Measurements from ENCODE around the gene SLC23A2.

The SLC23A2 gene

DNA sequence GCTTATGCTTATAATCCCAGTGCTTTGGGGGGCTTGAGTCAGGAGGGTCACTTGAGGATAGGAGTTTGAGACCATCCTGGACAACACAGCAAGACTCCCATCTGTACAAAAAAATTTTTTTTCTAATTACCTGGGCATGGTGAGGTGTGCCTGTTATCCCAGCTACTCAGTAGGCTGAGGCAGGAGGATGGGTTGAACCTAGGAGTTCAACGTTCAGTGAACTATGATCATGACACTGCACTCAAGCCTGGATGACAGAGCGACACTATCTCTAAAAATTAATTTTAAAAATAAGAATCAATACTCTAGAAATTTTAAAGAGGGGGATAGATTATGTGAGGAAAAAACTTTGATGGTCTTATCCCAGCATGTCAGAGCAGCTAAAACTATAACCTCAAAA, 44.1 kb downstream of the SLC23A2 start:
- H3K4me3 ChIP-seq (ENCODE audit: low read depth, low read length), result no peak overlapping the region
- no peak for DNase-seq (ENCODE audit: low read depth, low spot score)
- TF ChIP-seq, protein P1, sequence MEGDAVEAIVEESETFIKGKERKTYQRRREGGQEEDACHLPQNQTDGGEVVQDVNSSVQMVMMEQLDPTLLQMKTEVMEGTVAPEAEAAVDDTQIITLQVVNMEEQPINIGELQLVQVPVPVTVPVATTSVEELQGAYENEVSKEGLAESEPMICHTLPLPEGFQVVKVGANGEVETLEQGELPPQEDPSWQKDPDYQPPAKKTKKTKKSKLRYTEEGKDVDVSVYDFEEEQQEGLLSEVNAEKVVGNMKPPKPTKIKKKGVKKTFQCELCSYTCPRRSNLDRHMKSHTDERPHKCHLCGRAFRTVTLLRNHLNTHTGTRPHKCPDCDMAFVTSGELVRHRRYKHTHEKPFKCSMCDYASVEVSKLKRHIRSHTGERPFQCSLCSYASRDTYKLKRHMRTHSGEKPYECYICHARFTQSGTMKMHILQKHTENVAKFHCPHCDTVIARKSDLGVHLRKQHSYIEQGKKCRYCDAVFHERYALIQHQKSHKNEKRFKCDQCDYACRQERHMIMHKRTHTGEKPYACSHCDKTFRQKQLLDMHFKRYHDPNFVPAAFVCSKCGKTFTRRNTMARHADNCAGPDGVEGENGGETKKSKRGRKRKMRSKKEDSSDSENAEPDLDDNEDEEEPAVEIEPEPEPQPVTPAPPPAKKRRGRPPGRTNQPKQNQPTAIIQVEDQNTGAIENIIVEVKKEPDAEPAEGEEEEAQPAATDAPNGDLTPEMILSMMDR (IDR thresholded peaks at IDR 0.05; ENCODE audit: low read depth, low read length), result no peak
- in situ Hi-C loops (cut with HindIII; ENCODE audit: low sequenced_read_pairs), result no loop called here

DNA sequence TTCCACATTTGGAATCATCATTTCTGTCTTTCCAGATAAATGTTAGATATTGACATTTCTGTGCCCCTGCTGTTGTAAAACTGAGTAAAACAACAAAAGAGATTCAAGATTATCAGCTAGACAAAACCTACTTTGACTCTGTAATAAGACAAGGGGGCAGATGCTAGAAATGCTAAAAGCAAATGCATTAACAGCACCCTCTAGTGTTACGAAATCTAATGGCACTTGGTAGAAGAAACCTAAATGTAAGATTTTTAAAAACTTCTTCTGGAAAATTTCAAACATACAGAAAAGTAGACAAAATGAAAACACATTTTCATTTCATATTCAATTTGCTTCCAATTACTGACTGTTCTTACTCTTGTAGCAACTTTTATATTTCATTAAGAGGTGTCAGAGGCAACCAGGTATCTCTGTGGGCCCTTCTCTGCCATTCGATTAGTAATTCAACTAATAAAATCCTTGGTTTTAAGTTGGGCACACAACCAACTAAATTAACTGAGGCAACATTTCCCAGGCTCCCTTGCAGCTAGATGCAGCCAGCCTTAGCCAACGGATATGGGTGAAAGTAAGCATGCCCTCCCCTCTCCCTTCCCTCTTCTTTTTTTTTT, 45.0 kb downstream of the SLC23A2 start:
- in situ Hi-C loops (cut with HindIII; ENCODE audit: low sequenced_read_pairs), result no loop called here
- no peak overlapping the region for H3K4me3 ChIP-seq (ENCODE audit: low read depth, low read length)
- TF ChIP-seq, protein P1 (IDR thresholded peaks at IDR 0.05; ENCODE audit: low read depth, low read length), result peak; percentile 73
- peak; percentile 61 for DNase-seq (ENCODE audit: low read depth, low spot score)

DNA sequence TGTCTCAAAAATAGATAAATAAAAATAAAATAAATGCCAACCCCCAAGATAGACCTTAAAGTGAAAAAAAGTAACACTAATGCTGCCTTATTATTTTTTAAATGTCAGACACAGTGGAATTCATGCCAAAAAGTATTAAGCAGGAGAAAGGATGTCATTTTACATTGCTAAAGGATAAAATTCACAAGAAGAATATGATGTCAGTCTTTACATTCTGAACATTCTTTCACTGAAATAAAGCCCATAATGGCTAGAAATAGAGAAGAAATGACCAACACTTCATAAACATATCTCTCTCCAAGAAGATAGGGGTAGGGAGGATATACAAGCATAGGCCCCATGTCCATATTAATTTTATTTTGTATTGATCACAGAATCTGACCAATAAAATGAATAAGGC, 47.4 kb downstream of the SLC23A2 start:
- TF ChIP-seq, protein P1 (IDR thresholded peaks at IDR 0.05; ENCODE audit: low read depth, low read length), result no peak
- in situ Hi-C loops (cut with HindIII; ENCODE audit: low sequenced_read_pairs), result no loop called here
- DNase-seq (ENCODE audit: low read depth, low spot score), result no peak
- no peak overlapping the region for H3K4me3 ChIP-seq (ENCODE audit: low read depth, low read length)

DNA sequence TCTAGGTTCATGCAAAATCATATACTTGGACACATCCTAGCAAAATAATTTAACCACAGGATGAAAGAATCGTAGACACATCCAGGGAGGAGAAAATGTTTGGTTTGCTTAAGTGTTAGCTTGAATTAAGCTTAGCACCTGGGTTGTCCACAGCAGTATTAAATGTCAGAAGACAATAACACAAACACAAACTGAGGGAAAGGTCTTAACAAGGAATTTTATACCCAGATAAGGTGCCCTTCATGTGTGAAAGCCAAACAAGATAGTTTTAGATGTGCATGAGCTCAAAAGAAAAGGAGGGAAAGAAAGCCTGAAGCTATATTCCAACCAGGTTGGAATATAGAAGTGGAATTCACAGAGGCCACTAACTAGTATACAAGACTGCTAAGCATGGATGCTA, 49.1 kb downstream of the SLC23A2 start:
- no peak for DNase-seq (ENCODE audit: low read depth, low spot score)
- TF ChIP-seq, protein P1 (IDR thresholded peaks at IDR 0.05; ENCODE audit: low read depth, low read length), result no peak
- in situ Hi-C loops (cut with HindIII; ENCODE audit: low sequenced_read_pairs), result no loop called here
- H3K4me3 ChIP-seq (ENCODE audit: low read depth, low read length), result no peak overlapping the region

DNA sequence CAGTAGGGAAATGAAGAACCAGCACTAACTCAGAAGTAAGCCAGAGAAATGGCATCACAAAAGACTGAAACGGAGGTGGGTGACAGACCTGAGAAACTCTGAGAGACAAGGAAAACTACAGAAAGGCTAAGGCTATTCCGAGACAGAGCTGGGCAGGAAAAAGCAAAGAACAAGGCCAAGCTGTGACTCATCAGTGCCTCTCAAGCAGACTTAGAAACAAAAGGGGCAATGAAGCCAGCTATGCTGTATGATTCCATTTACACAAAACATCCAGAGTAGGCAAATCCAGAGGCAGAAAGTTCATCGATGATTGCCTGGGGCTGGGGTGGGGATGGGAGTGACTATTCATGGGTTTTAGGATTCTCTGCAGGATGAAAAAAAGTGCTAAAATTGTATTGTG, 50.0 kb downstream of the SLC23A2 start:
- peak; percentile 88 for DNase-seq (ENCODE audit: low read depth, low spot score)
- TF ChIP-seq, protein P1 (IDR thresholded peaks at IDR 0.05; ENCODE audit: low read depth, low read length), result no peak
- in situ Hi-C loops (cut with HindIII; ENCODE audit: low sequenced_read_pairs), result no loop called here
- no peak overlapping the region for H3K4me3 ChIP-seq (ENCODE audit: low read depth, low read length)

DNA sequence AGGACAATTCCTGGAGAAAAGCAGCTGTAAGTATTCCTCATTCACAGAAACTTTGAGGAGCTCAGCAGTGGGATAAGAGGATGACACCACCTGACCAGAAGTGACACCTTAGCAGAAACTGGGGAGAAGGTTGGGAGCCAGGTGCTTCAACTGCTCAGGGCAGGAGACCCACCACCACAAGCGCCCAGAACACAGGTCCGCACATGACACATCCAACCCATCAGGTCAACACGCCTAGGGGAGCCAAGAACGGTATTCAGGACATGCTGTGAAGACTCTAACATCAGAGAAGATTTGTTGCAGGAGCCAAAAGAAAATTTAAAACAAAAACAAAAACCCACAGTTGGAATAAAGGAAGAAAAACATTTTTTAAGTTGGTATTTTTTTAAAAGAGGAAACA, 50.5 kb downstream of the SLC23A2 start:
- TF ChIP-seq, protein P1 (IDR thresholded peaks at IDR 0.05; ENCODE audit: low read depth, low read length), result no peak
- no peak overlapping the region for H3K4me3 ChIP-seq (ENCODE audit: low read depth, low read length)
- DNase-seq (ENCODE audit: low read depth, low spot score), result peak; percentile 12
- in situ Hi-C loops (cut with HindIII; ENCODE audit: low sequenced_read_pairs), result no loop called here

Data from astrocyte of the spinal cord (primary cell).